GM13977 (cell line): Measurements from ENCODE around the gene PLOD3.

Source experiments
- DNase-seq: peaks from one replicate; pipeline ENCODE4 v3.0.0; 2012; ENCODE audit warnings: low spot score
- in situ Hi-C: fragments of 300-500 bp; cut with MboI; formaldehyde crosslinking; loops from one replicate; pipeline ENCODE4 v1.12.0; 2022; ENCODE audit warnings: low sequenced_read_pairs, low pct_unique_long_range_greater_than_20kb, mixed read lengths, inconsistent platforms; ENCODE audit not compliant: unreplicated experiment
- TF ChIP-seq, protein P1 (sequence below): IDR thresholded peaks from 2 replicates; pipeline ENCODE4 v1.5.1; 2012; ENCODE audit warnings: mild to moderate bottlenecking, control low read depth; ENCODE audit not compliant: insufficient read depth; ENCODE audit errors: extremely low read depth, missing control alignments

The PLOD3 gene

DNA sequence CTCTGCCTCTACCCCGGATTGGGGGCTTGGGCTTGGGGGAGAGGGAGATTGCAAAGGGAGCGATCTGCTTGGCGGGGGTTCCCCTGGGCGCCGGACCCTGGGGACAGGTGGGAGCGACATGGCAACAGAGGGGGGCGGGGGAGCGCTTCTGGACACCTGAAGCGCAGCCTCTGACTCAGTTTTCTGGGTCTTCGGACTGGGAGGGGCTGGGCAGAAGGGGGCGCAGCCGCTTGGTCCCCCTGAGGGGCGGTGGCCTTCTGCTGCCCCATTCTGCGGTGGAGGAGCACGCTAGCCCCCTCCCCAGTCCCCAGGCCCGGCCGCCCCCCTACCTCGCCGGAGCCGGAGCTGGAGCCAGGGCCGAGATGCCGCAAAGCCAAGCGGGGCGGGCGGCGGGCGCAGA is 37.7 kb downstream of the PLOD3 start:
- DNase-seq, result no peak
- in situ Hi-C loops, result no loop called here
- TF ChIP-seq, protein P1, sequence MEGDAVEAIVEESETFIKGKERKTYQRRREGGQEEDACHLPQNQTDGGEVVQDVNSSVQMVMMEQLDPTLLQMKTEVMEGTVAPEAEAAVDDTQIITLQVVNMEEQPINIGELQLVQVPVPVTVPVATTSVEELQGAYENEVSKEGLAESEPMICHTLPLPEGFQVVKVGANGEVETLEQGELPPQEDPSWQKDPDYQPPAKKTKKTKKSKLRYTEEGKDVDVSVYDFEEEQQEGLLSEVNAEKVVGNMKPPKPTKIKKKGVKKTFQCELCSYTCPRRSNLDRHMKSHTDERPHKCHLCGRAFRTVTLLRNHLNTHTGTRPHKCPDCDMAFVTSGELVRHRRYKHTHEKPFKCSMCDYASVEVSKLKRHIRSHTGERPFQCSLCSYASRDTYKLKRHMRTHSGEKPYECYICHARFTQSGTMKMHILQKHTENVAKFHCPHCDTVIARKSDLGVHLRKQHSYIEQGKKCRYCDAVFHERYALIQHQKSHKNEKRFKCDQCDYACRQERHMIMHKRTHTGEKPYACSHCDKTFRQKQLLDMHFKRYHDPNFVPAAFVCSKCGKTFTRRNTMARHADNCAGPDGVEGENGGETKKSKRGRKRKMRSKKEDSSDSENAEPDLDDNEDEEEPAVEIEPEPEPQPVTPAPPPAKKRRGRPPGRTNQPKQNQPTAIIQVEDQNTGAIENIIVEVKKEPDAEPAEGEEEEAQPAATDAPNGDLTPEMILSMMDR, result no peak

DNA sequence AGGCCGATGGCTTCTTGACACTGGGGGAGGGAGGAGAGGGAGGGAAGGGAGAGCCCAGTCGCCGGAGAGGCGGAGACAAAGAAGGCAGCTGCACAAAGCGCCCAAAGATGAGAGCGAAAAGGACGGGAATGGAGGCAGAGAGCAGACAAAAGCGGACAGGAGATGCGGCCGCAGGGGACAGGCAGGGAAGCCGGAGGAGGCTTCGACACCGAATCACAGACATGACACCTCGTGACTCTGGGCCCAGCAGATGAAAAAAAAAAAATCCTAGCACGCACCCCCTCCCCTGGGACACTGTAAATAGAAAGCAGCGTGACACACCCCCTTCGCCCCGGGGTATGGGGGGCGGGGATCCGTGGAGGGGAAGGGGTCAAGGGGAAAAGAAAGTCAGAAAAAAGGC is 38.3 kb downstream of the PLOD3 start:
- in situ Hi-C loops, result no loop called here
- no peak for DNase-seq
- TF ChIP-seq, protein P1, result no peak

DNA sequence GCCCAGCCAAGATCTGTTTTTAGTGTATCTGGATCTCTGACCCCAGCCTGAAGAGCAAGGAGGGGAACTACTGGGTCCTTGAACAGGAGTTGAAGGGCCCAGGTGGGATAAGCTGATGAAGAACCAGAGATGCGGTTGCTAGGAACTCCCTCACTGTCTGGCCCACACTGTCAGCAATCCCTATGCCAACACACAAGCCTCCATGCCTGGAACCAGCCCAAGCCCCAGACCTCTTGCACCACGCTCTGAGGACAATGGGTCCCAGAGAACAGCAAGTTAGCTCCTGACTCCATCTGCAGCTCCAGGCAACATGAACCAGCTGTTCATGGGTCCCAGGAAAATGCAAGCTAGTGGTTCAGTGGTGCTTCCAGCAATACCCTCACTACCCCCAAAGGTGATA is 39.7 kb downstream of the PLOD3 start:
- in situ Hi-C loops, result no loop called here
- TF ChIP-seq, protein P1, result no peak
- DNase-seq, result no peak

DNA sequence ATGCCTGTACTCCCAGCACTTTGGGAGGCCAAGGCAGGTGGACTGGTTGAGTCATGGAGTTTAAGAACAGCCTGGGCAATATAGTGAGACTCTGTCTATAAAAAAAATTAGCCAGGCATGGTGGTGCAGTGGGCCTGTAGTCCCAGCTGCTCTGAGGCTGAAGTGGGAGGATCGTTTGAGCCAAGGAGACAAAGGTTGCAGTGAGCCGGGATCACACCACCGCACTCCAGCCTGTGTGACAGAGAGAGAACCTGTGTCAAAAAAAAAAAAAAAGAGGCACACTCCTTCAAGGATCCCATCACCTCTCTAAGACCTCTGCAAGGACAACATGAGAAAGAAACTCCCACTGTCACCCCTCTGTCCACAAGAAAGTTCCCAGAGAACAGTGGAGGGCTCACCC is 41.7 kb downstream of the PLOD3 start:
- in situ Hi-C loops, result no loop called here
- TF ChIP-seq, protein P1, result no peak
- DNase-seq, result no peak

DNA sequence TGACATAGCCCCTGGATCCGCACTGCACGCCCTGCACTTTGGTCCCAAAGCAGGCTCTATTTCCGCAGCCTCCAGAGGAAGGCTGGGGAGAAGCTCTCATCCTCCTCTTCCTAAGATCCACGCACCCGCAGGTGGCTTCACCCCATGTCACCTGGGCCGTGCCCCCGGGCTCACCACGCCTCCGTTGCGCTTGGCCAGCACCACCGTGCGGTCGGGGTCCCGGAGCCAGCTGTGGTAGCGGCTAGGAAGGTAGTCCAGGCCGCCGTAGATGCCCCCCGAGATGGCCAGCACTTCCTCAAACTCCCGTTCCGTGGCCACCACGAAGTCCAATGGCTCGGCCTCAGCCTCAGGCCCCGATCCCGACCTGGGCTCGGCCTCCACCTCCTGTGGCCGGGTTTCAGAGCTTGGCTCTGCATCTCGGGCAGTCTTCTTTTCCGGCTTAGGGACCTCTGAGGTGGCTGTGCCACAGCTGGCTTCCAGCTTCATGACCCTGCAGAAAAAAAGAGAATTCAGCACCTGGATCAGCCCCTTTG is 43.0 kb downstream of the PLOD3 start:
- DNase-seq, result no peak

DNA sequence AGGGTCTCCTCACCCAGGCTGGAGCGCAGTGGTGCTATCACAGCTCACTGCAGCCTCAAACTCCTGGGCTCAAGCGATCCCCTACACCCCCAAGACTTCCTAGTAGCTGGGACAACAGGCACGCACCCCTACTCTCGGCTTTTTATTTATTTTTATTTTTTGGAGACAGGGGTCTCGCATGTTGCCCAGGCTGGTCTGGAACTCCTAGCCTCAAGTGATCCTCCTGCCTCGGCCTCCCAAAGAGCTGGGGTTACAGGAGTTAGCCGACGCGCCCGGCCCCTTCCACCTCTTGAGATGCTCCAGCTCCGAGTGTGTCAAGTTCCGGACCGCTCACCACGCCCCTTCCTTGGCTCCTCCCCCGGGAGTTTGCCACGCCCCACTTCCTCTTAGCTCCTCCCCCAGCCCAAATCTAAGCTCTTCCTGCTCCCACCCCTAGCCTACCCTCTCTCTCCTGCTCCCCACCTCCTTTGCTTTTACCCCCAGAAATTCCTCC is 43.6 kb downstream of the PLOD3 start:
- DNase-seq, result peak; percentile 90
- in situ Hi-C loops, result no loop called here
- TF ChIP-seq, protein P1, result no peak

More for the DNA sequence above, 43.0 kb downstream of the PLOD3 start:
- TF ChIP-seq, protein P1, result no peak
- in situ Hi-C loops, result no loop called here
